ENCODE measurements around the gene GPR108.

Gene GPR108

GRCh38 chr19:6707658-6708018 is 29.7 kb downstream of the GPR108 start:
- Histone ChIP-seq H3K79me2 (ENCODE audit: insufficient read depth, low read length) (no peaks in the 10 kb centered on the region), H4K20me1 (ENCODE audit: insufficient read depth, low read length, poor library complexity, severe bottlenecking) (no peaks in the 10 kb centered on the region), H3K9me3 (ENCODE audit: insufficient read depth, low read depth, low read length) (no peaks in the 10 kb centered on the region), H3K4me1 (ENCODE audit: insufficient read depth, low read length, poor library complexity, severe bottlenecking) (no peaks in the 10 kb centered on the region), H2AFZ (ENCODE audit: low read length) (no peak overlapping the region), H3K36me3 (ENCODE audit: insufficient read depth, low read length) (no peaks in the 10 kb centered on the region), H3F3A (ENCODE audit: low read depth) (no peaks in the 10 kb centered on the region), H3K9ac (ENCODE audit: low read depth, low read length, poor library complexity, severe bottlenecking) (no peak overlapping the region), H3K27me3 (ENCODE audit: insufficient read depth, low read length, poor library complexity, severe bottlenecking) (no peaks in the 10 kb centered on the region), H3K9me2 (replicated peaks; ENCODE audit: low read depth, low read length) (no peaks in the 10 kb centered on the region), H3K4me3 (ENCODE audit: low read length, poor library complexity, severe bottlenecking) (no peak overlapping the region), H3K4me2 (ENCODE audit: low read depth, low read length, poor library complexity, severe bottlenecking) (no peak overlapping the region)
- TF ChIP-seq EZH2phosphoT487 (IDR thresholded peaks at IDR 0.05; ENCODE audit: borderline replicate concordance) (no peak), CTCF (conservative IDR thresholded peaks at IDR 0.05; ENCODE audit: low read length) (no peak)

- H3K9me3 ChIP-seq (ENCODE audit: insufficient read depth, low read depth, low read length), result no peaks in the 10 kb centered on the region
- H4K20me1 ChIP-seq (ENCODE audit: insufficient read depth, low read length, poor library complexity, severe bottlenecking), result no peaks in the 10 kb centered on the region
Observed at GRCh38 chr19:6707011-6707657, 30.2 kb downstream of the GPR108 start.

GRCh38 chr19:6706633-6706958 is 30.8 kb downstream of the GPR108 start:
- Histone ChIP-seq H3K4me3 (ENCODE audit: low read length, poor library complexity, severe bottlenecking) (no peak overlapping the region), H2AFZ (ENCODE audit: low read length) (no peak overlapping the region), H3K4me2 (ENCODE audit: low read depth, low read length, poor library complexity, severe bottlenecking) (no peak overlapping the region), H4K20me1 (ENCODE audit: insufficient read depth, low read length, poor library complexity, severe bottlenecking) (no peaks in the 10 kb centered on the region), H3K79me2 (ENCODE audit: insufficient read depth, low read length) (no peaks in the 10 kb centered on the region), H3K4me1 (ENCODE audit: insufficient read depth, low read length, poor library complexity, severe bottlenecking) (no peaks in the 10 kb centered on the region), H3K27me3 (ENCODE audit: insufficient read depth, low read length, poor library complexity, severe bottlenecking) (no peaks in the 10 kb centered on the region), H3K36me3 (ENCODE audit: insufficient read depth, low read length) (no peaks in the 10 kb centered on the region), H3K9ac (ENCODE audit: low read depth, low read length, poor library complexity, severe bottlenecking) (no peak overlapping the region), H3K9me3 (ENCODE audit: insufficient read depth, low read depth, low read length) (no peaks in the 10 kb centered on the region), H3F3A (ENCODE audit: low read depth) (no peaks in the 10 kb centered on the region), H3K9me2 (replicated peaks; ENCODE audit: low read depth, low read length) (no peaks in the 10 kb centered on the region)
- TF ChIP-seq CTCF (conservative IDR thresholded peaks at IDR 0.05; ENCODE audit: low read length) (no peak), EZH2phosphoT487 (IDR thresholded peaks at IDR 0.05; ENCODE audit: borderline replicate concordance) (no peak)

More at GRCh38 chr19:6707011-6707657, 30.2 kb downstream of the GPR108 start:
- Histone ChIP-seq H3F3A (ENCODE audit: low read depth) (no peaks in the 10 kb centered on the region), H2AFZ (ENCODE audit: low read length) (no peak overlapping the region), H3K9ac (ENCODE audit: low read depth, low read length, poor library complexity, severe bottlenecking) (no peak overlapping the region), H3K36me3 (ENCODE audit: insufficient read depth, low read length) (no peaks in the 10 kb centered on the region), H3K27me3 (ENCODE audit: insufficient read depth, low read length, poor library complexity, severe bottlenecking) (no peaks in the 10 kb centered on the region), H3K4me3 (ENCODE audit: low read length, poor library complexity, severe bottlenecking) (no peak overlapping the region), H3K4me2 (ENCODE audit: low read depth, low read length, poor library complexity, severe bottlenecking) (no peak overlapping the region), H3K4me1 (ENCODE audit: insufficient read depth, low read length, poor library complexity, severe bottlenecking) (no peaks in the 10 kb centered on the region), H3K9me2 (replicated peaks; ENCODE audit: low read depth, low read length) (no peaks in the 10 kb centered on the region), H3K79me2 (ENCODE audit: insufficient read depth, low read length) (no peaks in the 10 kb centered on the region)
- no peak for TF ChIP-seq EZH2phosphoT487 (IDR thresholded peaks at IDR 0.05; ENCODE audit: borderline replicate concordance)
- no peak for TF ChIP-seq CTCF (conservative IDR thresholded peaks at IDR 0.05; ENCODE audit: low read length)
